SH-SY5Y (cell line): ENCODE measurements around the gene DDO.

Experiments used
- GATA2 ChIP-seq: IDR thresholded peaks from 2 replicates; pipeline ENCODE4 v1.6.1; 2011; ENCODE audit warnings: mild to moderate bottlenecking, low read depth, low read length
- GATA3 ChIP-seq: IDR thresholded peaks from 2 replicates; pipeline ENCODE4 v1.6.1; 2011; ENCODE audit warnings: low read depth, mild to moderate bottlenecking, low read length, moderate library complexity

- TF ChIP-seq GATA2: no peak
- TF ChIP-seq GATA3: no peak
Observed at GRCh38 chr6:110422444-110422822, 7.1 kb upstream of the DDO start.
